Mucosa of rectum (tissue), 2 donors: Measurements from ENCODE around the gene TANC2.

ENCODE experiments used
- H3K27ac ChIP-seq, 2 donors: one replicate each; pipeline ENCODE4 v1.7.0; 2013; ENCODE audit warnings: inconsistent platforms in 2 of 2, low read depth in 2 of 2, low read length in 2 of 2
- H3K27me3 ChIP-seq, 2 donors: one replicate each; pipeline ENCODE4 v1.7.0; 2013; ENCODE audit warnings: low read length in 2 of 2; ENCODE audit not compliant: control insufficient read depth in 2 of 2, insufficient read depth in 2 of 2
- H3K36me3 ChIP-seq, 2 donors: one replicate each; pipeline ENCODE4 v1.7.0; 2013; ENCODE audit warnings: low read length in 2 of 2; ENCODE audit not compliant: control insufficient read depth in 2 of 2, insufficient read depth in 2 of 2
- H3K4me1 ChIP-seq, 2 donors: one replicate each; pipeline ENCODE4 v1.7.0; 2013; ENCODE audit warnings: low read length in 2 of 2, mild to moderate bottlenecking in 1 of 2; ENCODE audit not compliant: control insufficient read depth in 2 of 2, insufficient read depth in 2 of 2
- H3K4me3 ChIP-seq, 2 donors: one replicate each; pipeline ENCODE4 v1.7.0; 2013; ENCODE audit warnings: low read length in 2 of 2
- H3K9ac ChIP-seq, 2 donors: one replicate each; pipeline ENCODE4 v1.7.0; 2013; ENCODE audit warnings: low read length in 2 of 2, low read depth in 1 of 2, mild to moderate bottlenecking in 1 of 2
- H3K9me3 ChIP-seq, 2 donors: one replicate each; pipeline ENCODE4 v1.7.0; 2013; ENCODE audit warnings: low read length in 2 of 2; ENCODE audit not compliant: control insufficient read depth in 2 of 2
- donor health status: healthy.
- donor health status: Normal muscosa, but diverticular disease.

TANC2 gene

GRCh38 chr17:62963296-62963695 is 2.7 kb upstream of the TANC2 start:
- no peak overlapping the region for H3K4me3 ChIP-seq
- H3K4me1 ChIP-seq: peaks cover 5 to 7% of the 10 kb centered on the region in 2 donors
- H3K27me3 ChIP-seq: no peaks in the 10 kb centered on the region
- H3K9ac ChIP-seq: no peak overlapping the region
- H3K27ac ChIP-seq: no peak overlapping the region
- no peaks in the 10 kb centered on the region for H3K9me3 ChIP-seq
- H3K36me3 ChIP-seq: no peaks in the 10 kb centered on the region

DNA sequence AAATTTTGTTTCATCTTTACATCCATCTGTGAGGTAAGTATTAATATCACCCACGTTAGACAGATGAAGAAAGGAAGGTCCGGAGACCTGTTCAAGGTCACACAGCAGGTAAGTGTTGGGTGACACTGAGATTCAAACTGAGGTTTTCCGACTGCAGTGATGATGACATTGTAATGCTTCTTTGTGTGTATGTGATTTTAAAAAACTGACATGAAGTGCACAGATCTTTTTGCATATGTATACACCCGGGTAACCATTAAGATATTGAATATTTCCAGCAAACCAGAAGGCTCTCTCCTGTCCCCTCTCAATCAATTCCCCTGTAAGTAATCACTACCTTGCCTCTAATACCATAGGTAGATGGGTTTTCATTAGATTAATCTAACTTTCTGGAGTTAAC is 1.5 kb upstream of the TANC2 start:
- Histone ChIP-seq H3K9ac (no peak overlapping the region), H3K27me3 (no peaks in the 10 kb centered on the region), H3K36me3 (no peaks in the 10 kb centered on the region), H3K9me3 (no peaks in the 10 kb centered on the region), H3K27ac (no peak overlapping the region), H3K4me3 (no peak overlapping the region), H3K4me1 (peaks cover 5 to 7% of the 10 kb centered on the region in 2 donors)

GRCh38 chr17:62965174-62965685 is 805 bp upstream of the TANC2 start:
- peaks cover 5 to 7% of the 10 kb centered on the region in 2 donors for H3K4me1 ChIP-seq
- no peaks in the 10 kb centered on the region for H3K9me3 ChIP-seq
- peak overlapping the region; percentile 5 to 66 for H3K9ac ChIP-seq
- peak overlapping the region; percentile 68 to 73 for H3K27ac ChIP-seq
- no peaks in the 10 kb centered on the region for H3K36me3 ChIP-seq
- peak overlapping the region; percentile 70 to 77 for H3K4me3 ChIP-seq
- H3K27me3 ChIP-seq: no peaks in the 10 kb centered on the region

- Histone ChIP-seq H3K36me3 (no peaks in the 10 kb centered on the region), H3K27ac (peak overlapping the region; percentile 56 to 61), H3K4me3 (peak overlapping the region; percentile 78 to 79), H3K27me3 (no peaks in the 10 kb centered on the region), H3K9ac (peak overlapping the region; percentile 20 to 74), H3K4me1 (peaks cover 5 to 7% of the 10 kb centered on the region in 2 donors), H3K9me3 (no peaks in the 10 kb centered on the region)
Measured at GRCh38 chr17:62966426-62967204, 580 bp downstream of the TANC2 start.

GRCh38 chr17:62967205-62967529 is 1.1 kb downstream of the TANC2 start:
- Histone ChIP-seq H3K27ac (no peak overlapping the region), H3K36me3 (no peaks in the 10 kb centered on the region), H3K27me3 (no peaks in the 10 kb centered on the region), H3K4me3 (peak overlapping the region; percentile 78 to 79), H3K9ac (peak overlapping the region in 1 of 2 donors; percentile 74), H3K9me3 (no peaks in the 10 kb centered on the region), H3K4me1 (peaks cover 5 to 7% of the 10 kb centered on the region in 2 donors)

- Histone ChIP-seq H3K4me3 (no peak overlapping the region), H3K27ac (no peak overlapping the region), H3K9me3 (no peaks in the 10 kb centered on the region), H3K9ac (no peak overlapping the region), H3K27me3 (no peaks in the 10 kb centered on the region), H3K36me3 (no peaks in the 10 kb centered on the region), H3K4me1 (peaks cover 5 to 7% of the 10 kb centered on the region in 2 donors)
Measured at GRCh38 chr17:62968445-62968923, 2.4 kb downstream of the TANC2 start.

- Histone ChIP-seq H3K27ac (no peak overlapping the region), H3K4me3 (no peak overlapping the region), H3K4me1 (peaks cover 5% of the 10 kb centered on the region in 2 donors), H3K9ac (no peak overlapping the region), H3K9me3 (no peaks in the 10 kb centered on the region), H3K27me3 (no peaks in the 10 kb centered on the region), H3K36me3 (no peaks in the 10 kb centered on the region)
Measured at GRCh38 chr17:62970610-62971009, 4.6 kb downstream of the TANC2 start.

- no peak overlapping the region for H3K27ac ChIP-seq
- H3K27me3 ChIP-seq: no peaks in the 10 kb centered on the region
- H3K4me1 ChIP-seq: peaks cover 3 to 4% of the 10 kb centered on the region in 2 donors
- H3K4me3 ChIP-seq: no peak overlapping the region
- H3K36me3 ChIP-seq: no peaks in the 10 kb centered on the region
- no peak overlapping the region for H3K9ac ChIP-seq
- no peaks in the 10 kb centered on the region for H3K9me3 ChIP-seq
Measured at GRCh38 chr17:62971853-62972252, 5.8 kb downstream of the TANC2 start.

- no peak overlapping the region for H3K9ac ChIP-seq
- no peaks in the 10 kb centered on the region for H3K4me1 ChIP-seq
- H3K4me3 ChIP-seq: no peak overlapping the region
- H3K9me3 ChIP-seq: no peaks in the 10 kb centered on the region
- no peaks in the 10 kb centered on the region for H3K36me3 ChIP-seq
- no peaks in the 10 kb centered on the region for H3K27me3 ChIP-seq
- H3K27ac ChIP-seq: no peak overlapping the region
Measured at GRCh38 chr17:62974788-62975187, 8.8 kb downstream of the TANC2 start.

GRCh38 chr17:62975206-62975605 is 9.2 kb downstream of the TANC2 start:
- Histone ChIP-seq H3K9me3 (no peaks in the 10 kb centered on the region), H3K27me3 (no peaks in the 10 kb centered on the region), H3K9ac (no peak overlapping the region), H3K36me3 (no peaks in the 10 kb centered on the region), H3K27ac (no peak overlapping the region), H3K4me3 (no peak overlapping the region), H3K4me1 (no peaks in the 10 kb centered on the region)
